ENCODE results near the gene TUT7. TPM values are rescaled to one million over a fixed set of nuclear protein-coding genes. Genes with fewer than 3 reads are reported as not detected.

The TUT7 gene
- total RNA-seq, 1 donor from 2014 or later, result 15.0 TPM

DNA sequence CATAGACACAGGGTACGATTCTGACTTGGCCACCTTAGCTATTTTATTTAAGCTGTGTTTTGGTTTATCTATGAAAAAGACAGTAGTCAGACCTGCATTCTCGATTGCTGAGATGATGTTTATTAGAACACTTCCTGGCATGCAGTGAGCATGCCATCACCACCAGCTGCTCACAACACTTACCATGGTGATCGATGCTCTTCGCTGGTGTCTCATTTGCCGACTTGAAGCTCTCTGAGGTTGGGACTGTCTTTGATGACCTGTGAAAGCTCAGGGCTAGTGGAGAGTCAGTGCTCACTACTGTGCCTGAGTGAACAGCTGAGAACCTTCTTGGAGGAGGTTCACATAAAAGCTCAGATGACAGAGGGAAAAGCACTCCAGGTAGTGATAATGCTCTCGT, 90.3 kb downstream of the TUT7 start:
- intact Hi-C loops (cut with micrococcal nuclease), result no loop called here
- Histone ChIP-seq H3K4me3 (no peak overlapping the region), H3K27ac (replicated peaks) (no peak overlapping the region)

DNA sequence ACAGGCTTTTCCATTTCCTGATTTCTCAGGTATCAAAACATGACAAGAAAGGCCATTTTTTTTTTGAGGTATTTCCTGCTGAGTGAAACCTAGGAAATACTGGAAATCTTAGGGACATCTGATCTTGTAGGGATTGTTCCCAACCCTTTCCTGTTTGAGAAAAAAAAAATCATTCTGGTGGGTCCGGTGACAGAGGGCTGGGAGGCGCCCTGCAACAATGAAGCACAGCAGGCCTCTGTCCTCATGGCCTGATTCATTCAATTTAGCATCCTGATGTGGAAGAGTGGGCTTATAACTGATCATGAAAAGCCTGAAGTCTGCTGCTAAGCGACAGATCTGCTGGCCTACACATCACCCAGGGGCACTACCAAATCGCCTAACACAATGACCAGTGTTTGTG, 91.7 kb downstream of the TUT7 start:
- Histone ChIP-seq H3K27ac (replicated peaks) (peak overlapping the region; percentile 55), H3K4me3 (no peak overlapping the region), H3K36me3 (peaks cover 32% of the 10 kb centered on the region), H3K4me1 (peaks cover 23% of the 10 kb centered on the region), H3K27me3 (ENCODE audit: low read depth) (no peaks in the 10 kb centered on the region), H3K9me3 (replicated peaks) (no peaks in the 10 kb centered on the region)
- DNase-seq, result no peak
- TF ChIP-seq, protein P1, sequence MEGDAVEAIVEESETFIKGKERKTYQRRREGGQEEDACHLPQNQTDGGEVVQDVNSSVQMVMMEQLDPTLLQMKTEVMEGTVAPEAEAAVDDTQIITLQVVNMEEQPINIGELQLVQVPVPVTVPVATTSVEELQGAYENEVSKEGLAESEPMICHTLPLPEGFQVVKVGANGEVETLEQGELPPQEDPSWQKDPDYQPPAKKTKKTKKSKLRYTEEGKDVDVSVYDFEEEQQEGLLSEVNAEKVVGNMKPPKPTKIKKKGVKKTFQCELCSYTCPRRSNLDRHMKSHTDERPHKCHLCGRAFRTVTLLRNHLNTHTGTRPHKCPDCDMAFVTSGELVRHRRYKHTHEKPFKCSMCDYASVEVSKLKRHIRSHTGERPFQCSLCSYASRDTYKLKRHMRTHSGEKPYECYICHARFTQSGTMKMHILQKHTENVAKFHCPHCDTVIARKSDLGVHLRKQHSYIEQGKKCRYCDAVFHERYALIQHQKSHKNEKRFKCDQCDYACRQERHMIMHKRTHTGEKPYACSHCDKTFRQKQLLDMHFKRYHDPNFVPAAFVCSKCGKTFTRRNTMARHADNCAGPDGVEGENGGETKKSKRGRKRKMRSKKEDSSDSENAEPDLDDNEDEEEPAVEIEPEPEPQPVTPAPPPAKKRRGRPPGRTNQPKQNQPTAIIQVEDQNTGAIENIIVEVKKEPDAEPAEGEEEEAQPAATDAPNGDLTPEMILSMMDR (IDR thresholded peaks at IDR 0.05; ENCODE audit: borderline replicate concordance), result no peak
- intact Hi-C loops (cut with micrococcal nuclease), result no loop called here

More for the DNA sequence above, 90.3 kb downstream of the TUT7 start:
- DNase-seq, result no peak
- Histone ChIP-seq H3K9me3 (replicated peaks) (no peaks in the 10 kb centered on the region), H3K27me3 (ENCODE audit: low read depth) (no peaks in the 10 kb centered on the region), H3K4me1 (peaks cover 18% of the 10 kb centered on the region), H3K36me3 (peaks cover 34% of the 10 kb centered on the region)
- TF ChIP-seq, protein P1 (IDR thresholded peaks at IDR 0.05; ENCODE audit: borderline replicate concordance), result no peak

DNA sequence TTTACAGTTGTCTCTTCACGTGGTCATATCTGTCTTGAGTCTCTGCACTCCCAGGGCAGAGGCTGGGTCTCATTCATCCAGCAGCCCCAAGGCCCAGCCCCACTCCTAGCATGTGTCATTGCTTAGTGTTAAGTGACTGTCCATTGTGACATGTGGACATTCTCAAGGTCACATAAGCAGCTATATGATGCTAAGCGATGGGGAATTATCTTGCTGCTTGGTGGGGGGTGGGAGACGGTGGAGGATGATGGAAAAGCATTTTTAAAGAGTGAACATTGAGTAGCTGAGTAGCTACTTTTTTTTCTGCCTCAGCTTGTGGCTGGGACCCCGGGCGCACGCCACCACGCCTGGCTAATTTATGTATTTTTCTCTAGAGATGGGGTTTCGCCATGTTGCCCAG, 94.7 kb downstream of the TUT7 start, which contains the start of gene C9orf153:
Gene C9orf153, minus strand, starts transcription at position 101 of the 400 bp plus-strand sequence. CDS start 30,054 bp downstream, outside the sequence.
- peaks cover 19% of the 10 kb centered on the region for H3K36me3 ChIP-seq
- no peaks in the 10 kb centered on the region for H3K27me3 ChIP-seq (ENCODE audit: low read depth)
- no peaks in the 10 kb centered on the region for H3K9me3 ChIP-seq (replicated peaks)
- DNase-seq, result no peak
- H3K4me3 ChIP-seq, result no peak within 1 kb of the TSS
- TF ChIP-seq, protein P1 (IDR thresholded peaks at IDR 0.05; ENCODE audit: borderline replicate concordance), result no peak
- peaks cover 33% of the 10 kb centered on the region for H3K4me1 ChIP-seq
- intact Hi-C loops (cut with micrococcal nuclease), result no loop called here
- H3K27ac ChIP-seq (replicated peaks), result no peak within 1 kb of the TSS

DNA sequence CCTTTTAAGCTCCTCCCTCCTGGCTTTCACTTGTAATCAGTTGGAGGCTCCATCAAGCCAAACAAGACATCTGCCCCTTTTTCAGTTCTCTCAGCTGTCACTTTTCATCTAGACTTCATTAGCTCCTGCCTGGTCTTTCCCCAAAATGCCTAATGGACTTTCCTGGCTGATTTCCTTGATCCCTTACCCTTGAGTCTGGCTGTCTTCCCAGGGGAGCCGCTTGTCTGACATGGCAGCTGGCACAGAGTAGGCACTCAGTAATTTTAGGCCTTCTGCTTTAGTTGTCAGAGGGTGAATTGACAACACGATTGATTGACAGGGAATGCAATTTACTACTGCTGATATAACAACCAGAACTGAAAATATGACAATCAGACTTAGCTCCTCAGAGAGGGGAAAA, 96.8 kb downstream of the TUT7 start:
- Histone ChIP-seq H3K4me1 (peaks cover 19% of the 10 kb centered on the region), H3K9me3 (replicated peaks) (peaks cover 8% of the 10 kb centered on the region), H3K36me3 (peaks cover 4% of the 10 kb centered on the region), H3K27ac (replicated peaks) (no peak overlapping the region), H3K27me3 (ENCODE audit: low read depth) (no peaks in the 10 kb centered on the region), H3K4me3 (no peak overlapping the region)
- TF ChIP-seq, protein P1 (IDR thresholded peaks at IDR 0.05; ENCODE audit: borderline replicate concordance), result no peak
- no peak for DNase-seq
- intact Hi-C loops (cut with micrococcal nuclease), result no loop called here

DNA sequence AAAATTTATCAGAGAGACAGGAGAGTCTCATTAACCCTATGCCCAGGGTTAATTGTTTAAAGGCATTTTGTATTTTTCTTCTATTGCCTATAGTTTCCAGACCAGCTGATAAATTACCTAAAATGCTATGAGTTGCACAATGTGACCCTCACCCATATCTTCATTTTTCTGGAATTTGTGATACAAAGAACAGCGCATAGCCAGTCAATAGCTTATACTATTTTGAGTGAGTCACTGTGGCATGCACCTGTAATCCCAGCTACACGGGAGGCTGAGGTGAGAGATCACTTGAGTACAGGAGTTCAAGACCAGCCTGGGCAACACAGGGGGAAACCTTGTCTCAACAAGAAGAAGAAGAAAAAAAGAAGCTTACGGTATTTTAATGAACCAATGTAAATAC, 97.6 kb downstream of the TUT7 start:
- Histone ChIP-seq H3K4me3 (no peak overlapping the region), H3K27ac (replicated peaks) (no peak overlapping the region), H3K27me3 (ENCODE audit: low read depth) (no peaks in the 10 kb centered on the region), H3K9me3 (replicated peaks) (peaks cover 8% of the 10 kb centered on the region), H3K4me1 (peaks cover 15% of the 10 kb centered on the region), H3K36me3 (peaks cover 4% of the 10 kb centered on the region)
- TF ChIP-seq, protein P1 (IDR thresholded peaks at IDR 0.05; ENCODE audit: borderline replicate concordance), result no peak
- no peak for DNase-seq
- intact Hi-C loops (cut with micrococcal nuclease), result no loop called here

Measured in left ventricle myocardium inferior (tissue), 1 donor.